GM12875 (cell line): ENCODE measurements around the gene CNOT10.

Experiments used
- H3K4me3 ChIP-seq: one replicate; pipeline ENCODE4 v1.5.1; 2011; ENCODE audit warnings: low read depth, low read length, control low read depth
- CTCF ChIP-seq: IDR thresholded peaks from 2 replicates; pipeline ENCODE4 v1.5.1; 2011; ENCODE audit warnings: low read depth, mild to moderate bottlenecking, control low read depth, inconsistent platforms, low read length, moderate library complexity, borderline replicate concordance; ENCODE audit not compliant: insufficient read depth

The CNOT10 gene

GRCh38 chr3:32819551-32820348 is 134.8 kb downstream of the CNOT10 start:
- no peak for TF ChIP-seq CTCF
- no peak overlapping the region for H3K4me3 ChIP-seq

- no peak overlapping the region for H3K4me3 ChIP-seq
- no peak for TF ChIP-seq CTCF
Observed at GRCh38 chr3:32820430-32820829, 135.4 kb downstream of the CNOT10 start.

- no peak overlapping the region for H3K4me3 ChIP-seq
Observed at GRCh38 chr3:32820971-32821685, 136.1 kb downstream of the CNOT10 start.

GRCh38 chr3:32821686-32822296 is 136.8 kb downstream of the CNOT10 start:
- no peak overlapping the region for H3K4me3 ChIP-seq
- TF ChIP-seq CTCF, result no peak

More at GRCh38 chr3:32820971-32821685, 136.1 kb downstream of the CNOT10 start:
- TF ChIP-seq CTCF, result no peak

GRCh38 chr3:32822609-32823498 is 137.9 kb downstream of the CNOT10 start:
- TF ChIP-seq CTCF, result no peak
- no peak overlapping the region for H3K4me3 ChIP-seq
